ENCODE data around the gene IL4R. TPM values are rescaled to one million over a fixed set of nuclear protein-coding genes. Genes with fewer than 3 reads are reported as not detected.
"Not testable (repeated sequence)": the region's sequence is repeated elsewhere in the genome, so short reads cannot be mapped to it uniquely, and the experiment has no call there.

Gene IL4R
- total RNA-seq, 1 donor from 2014 or later = 34.5 TPM

- TF ChIP-seq CTCF (IDR thresholded peaks at IDR 0.05) = no peak
- Mint-ChIP-seq H3K36me3 (ENCODE audit: unreplicated experiment) (no peaks in the 10 kb centered on the region), H3K27me3 (ENCODE audit: unreplicated experiment) (peaks cover 40% of the 10 kb centered on the region), H3K4me1 (ENCODE audit: unreplicated experiment) (no peaks in the 10 kb centered on the region), H3K4me3 (ENCODE audit: unreplicated experiment) (no peak overlapping the region), H3K27ac (ENCODE audit: unreplicated experiment) (no peak overlapping the region), H3K9me3 (ENCODE audit: unreplicated experiment) (peaks cover 11% of the 10 kb centered on the region)
- no peak for DNase-seq (ENCODE audit: extremely low spot score, unreplicated experiment)
These were observed 74.0 kb downstream of the IL4R start for GRCh38 chr16:27387724-27388123.

- Mint-ChIP-seq H3K4me1 (ENCODE audit: unreplicated experiment) (no peaks in the 10 kb centered on the region), H3K27me3 (ENCODE audit: unreplicated experiment) (peaks cover 50% of the 10 kb centered on the region), H3K9me3 (ENCODE audit: unreplicated experiment) (peaks cover 7% of the 10 kb centered on the region), H3K4me3 (ENCODE audit: unreplicated experiment) (no peak overlapping the region), H3K36me3 (ENCODE audit: unreplicated experiment) (no peaks in the 10 kb centered on the region), H3K27ac (ENCODE audit: unreplicated experiment) (no peak overlapping the region)
- TF ChIP-seq CTCF (IDR thresholded peaks at IDR 0.05) = no peak
- DNase-seq (ENCODE audit: extremely low spot score, unreplicated experiment) = no peak
These were observed 75.6 kb downstream of the IL4R start for GRCh38 chr16:27389272-27389961.

- H3K9me3 Mint-ChIP-seq (ENCODE audit: unreplicated experiment) = peaks cover 9% of the 10 kb centered on the region
- H3K4me3 Mint-ChIP-seq (ENCODE audit: unreplicated experiment) = no peak overlapping the region
- no peak for DNase-seq (ENCODE audit: extremely low spot score, unreplicated experiment)
- no peak overlapping the region for H3K27ac Mint-ChIP-seq (ENCODE audit: unreplicated experiment)
- no peaks in the 10 kb centered on the region for H3K36me3 Mint-ChIP-seq (ENCODE audit: unreplicated experiment)
- H3K27me3 Mint-ChIP-seq (ENCODE audit: unreplicated experiment) = peaks cover 54% of the 10 kb centered on the region
- H3K4me1 Mint-ChIP-seq (ENCODE audit: unreplicated experiment) = no peaks in the 10 kb centered on the region
- TF ChIP-seq CTCF (IDR thresholded peaks at IDR 0.05) = no peak
These were observed 76.4 kb downstream of the IL4R start for GRCh38 chr16:27390151-27390550.

- no peak overlapping the region for H3K27ac Mint-ChIP-seq (ENCODE audit: unreplicated experiment)
- TF ChIP-seq CTCF (IDR thresholded peaks at IDR 0.05) = no peak
- peaks cover 52% of the 10 kb centered on the region for H3K27me3 Mint-ChIP-seq (ENCODE audit: unreplicated experiment)
- no peaks in the 10 kb centered on the region for H3K36me3 Mint-ChIP-seq (ENCODE audit: unreplicated experiment)
- H3K4me1 Mint-ChIP-seq (ENCODE audit: unreplicated experiment) = no peaks in the 10 kb centered on the region
- DNase-seq (ENCODE audit: extremely low spot score, unreplicated experiment) = no peak
- peaks cover 19% of the 10 kb centered on the region for H3K9me3 Mint-ChIP-seq (ENCODE audit: unreplicated experiment)
- no peak overlapping the region for H3K4me3 Mint-ChIP-seq (ENCODE audit: unreplicated experiment)
These were observed 78.9 kb downstream of the IL4R start for GRCh38 chr16:27392671-27393070.

- Mint-ChIP-seq H3K9me3 (ENCODE audit: unreplicated experiment) (peaks cover 19% of the 10 kb centered on the region), H3K36me3 (ENCODE audit: unreplicated experiment) (no peaks in the 10 kb centered on the region)
These were observed 80.7 kb downstream of the IL4R start for GRCh38 chr16:27394516-27394915.

GRCh38 chr16:27398341-27398893, 84.6 kb downstream of the IL4R start:
- H3K27ac Mint-ChIP-seq (ENCODE audit: unreplicated experiment); H3K36me3 Mint-ChIP-seq (ENCODE audit: unreplicated experiment); H3K4me3 Mint-ChIP-seq (ENCODE audit: unreplicated experiment); DNase-seq (ENCODE audit: extremely low spot score, unreplicated experiment): not testable (repeated sequence)
- Mint-ChIP-seq H3K9me3 (ENCODE audit: unreplicated experiment) (peaks cover 19% of the 10 kb centered on the region), H3K27me3 (ENCODE audit: unreplicated experiment) (peaks cover 17% of the 10 kb centered on the region), H3K4me1 (ENCODE audit: unreplicated experiment) (peaks cover 19% of the 10 kb centered on the region)

More at GRCh38 chr16:27394516-27394915, 80.7 kb downstream of the IL4R start:
- Mint-ChIP-seq H3K4me1 (ENCODE audit: unreplicated experiment) (no peaks in the 10 kb centered on the region), H3K27me3 (ENCODE audit: unreplicated experiment) (peaks cover 39% of the 10 kb centered on the region), H3K27ac (ENCODE audit: unreplicated experiment) (no peak overlapping the region), H3K4me3 (ENCODE audit: unreplicated experiment) (no peak overlapping the region)
- DNase-seq (ENCODE audit: extremely low spot score, unreplicated experiment) = no peak
- no peak for TF ChIP-seq CTCF (IDR thresholded peaks at IDR 0.05)
